Measurements from ENCODE around the gene STEAP1. TPM values are rescaled to one million over a fixed set of nuclear protein-coding genes. Genes with fewer than 3 reads are reported as not detected.

STEAP1 gene
- total and polyA plus RNA-seq, 9 of the 15 experiments (the other 6 are each of a cell fraction or from before 2014, with no cell fraction given): 2.7 to 6.8 (median 5.1) TPM

GRCh38 chr7:90178166-90178565 is 23.9 kb downstream of the STEAP1 start:
- Histone ChIP-seq H3K27ac (ENCODE audit: extremely low read depth, low read depth, low read length) (no peak overlapping the region), H3K4me2 (ENCODE audit: insufficient read depth, low read length) (no peak overlapping the region), H3K9ac (ENCODE audit: insufficient read depth in 1 of 2, low read depth in 2 of 2, low read length in 2 of 2) (no peak overlapping the region), H3K27me3 (ENCODE audit: control insufficient read depth in 2 of 2, insufficient read depth in 2 of 2, low read length in 2 of 2) (no peaks in the 10 kb centered on the region), H3K4me1 (replicated peaks in 1 of 2; ENCODE audit: control insufficient read depth in 2 of 2, insufficient read depth in 2 of 2, low read length in 2 of 2) (no peaks in the 10 kb centered on the region), H3K9me3 (replicated peaks; ENCODE audit: control insufficient read depth, insufficient read depth, low read depth, low read length) (no peaks in the 10 kb centered on the region), H3K36me3 (ENCODE audit: control insufficient read depth, insufficient read depth, low read length) (no peaks in the 10 kb centered on the region), H3K79me2 (ENCODE audit: control insufficient read depth, insufficient read depth, low read length) (no peaks in the 10 kb centered on the region), H4K20me1 (replicated peaks; ENCODE audit: control insufficient read depth, insufficient read depth, low read length) (no peaks in the 10 kb centered on the region), H3K4me3 (no peak overlapping the region), H2AFZ (ENCODE audit: low read depth, low read length) (no peak overlapping the region), H3K9me1 (ENCODE audit: control insufficient read depth, insufficient read depth, low read length) (no peaks in the 10 kb centered on the region)
- TF ChIP-seq IFI16 (CRISPR knock-in tag; IDR thresholded peaks at IDR 0.05): no peak
- TF ChIP-seq CTCFL (IDR thresholded peaks at IDR 0.05; ENCODE audit: borderline replicate concordance, insufficient read depth, low read depth, low read length, poor library complexity, severe bottlenecking): no peak
- 2% methylated on average over 2 of the region's 2 CpGs for WGBS (ENCODE audit: insufficient coverage, low coverage, missing lambda C conversion rate)
- DNase-seq (ENCODE audit: extremely low read depth in 1 of 4, low spot score in 3 of 4): no peak
- intact Hi-C loops (cut with micrococcal nuclease) (no loop called here), in situ Hi-C loops (cut with MboI) (no loop called here)
- BruUV-seq (replicated peaks): no TSS peak
- FAIRE-seq: no peak
- CTCF ChIA-PET (ENCODE audit: low intra/inter-chr PET ratio): no interaction called here
- ATAC-seq: no peak
- POLR2A ChIA-PET: interaction anchor here (1.2 kb wide), 1 partner anchor 12 kb away, joined by 3 read pairs; no protein-coding TSS in a partner anchor

- Histone ChIP-seq H3K4me3 (no peak overlapping the region), H3K9me3 (replicated peaks; ENCODE audit: control insufficient read depth, insufficient read depth, low read depth, low read length) (no peaks in the 10 kb centered on the region), H3K4me1 (replicated peaks in 1 of 2; ENCODE audit: control insufficient read depth in 2 of 2, insufficient read depth in 2 of 2, low read length in 2 of 2) (no peaks in the 10 kb centered on the region), H3K36me3 (ENCODE audit: control insufficient read depth, insufficient read depth, low read length) (no peaks in the 10 kb centered on the region), H3K27me3 (ENCODE audit: control insufficient read depth in 2 of 2, insufficient read depth in 2 of 2, low read length in 2 of 2) (no peaks in the 10 kb centered on the region), H3K4me2 (ENCODE audit: insufficient read depth, low read length) (no peak overlapping the region), H3K9ac (ENCODE audit: insufficient read depth in 1 of 2, low read depth in 2 of 2, low read length in 2 of 2) (no peak overlapping the region), H2AFZ (ENCODE audit: low read depth, low read length) (no peak overlapping the region), H3K79me2 (ENCODE audit: control insufficient read depth, insufficient read depth, low read length) (no peaks in the 10 kb centered on the region), H4K20me1 (replicated peaks; ENCODE audit: control insufficient read depth, insufficient read depth, low read length) (no peaks in the 10 kb centered on the region), H3K9me1 (ENCODE audit: control insufficient read depth, insufficient read depth, low read length) (no peaks in the 10 kb centered on the region), H3K27ac (ENCODE audit: extremely low read depth, low read depth, low read length) (no peak overlapping the region)
- CTCF ChIA-PET (ENCODE audit: low intra/inter-chr PET ratio): no interaction called here
- no peak for FAIRE-seq
- no TSS peak for BruUV-seq (replicated peaks)
- POLR2A ChIA-PET: interaction anchor here (0.6 kb wide), 1 partner anchor 20 kb away, joined by 3 read pairs; no protein-coding TSS in a partner anchor
- no peak for DNase-seq (ENCODE audit: extremely low read depth in 1 of 4, low spot score in 3 of 4)
- intact Hi-C loops (cut with micrococcal nuclease) (no loop called here), in situ Hi-C loops (cut with MboI) (no loop called here)
- no peak for ATAC-seq
- TF ChIP-seq RBM34 (IDR thresholded peaks at IDR 0.05; ENCODE audit: borderline replicate concordance, insufficient read depth, low read length): no peak
- peak; percentile 78 for TF ChIP-seq FOSL1 (tag; conservative IDR thresholded peaks at IDR 0.05)
- 2% methylated on average over 6 of the region's 6 CpGs for WGBS (ENCODE audit: insufficient coverage, low coverage, missing lambda C conversion rate)
Observed at GRCh38 chr7:90178679-90179278, 24.5 kb downstream of the STEAP1 start.
